HG02840 (cell line): ENCODE data around the gene COX8C.
A peak's percentile ranks its signal among the peaks of the same experiment; 100 is the strongest.

Experiments used
- ATAC-seq: cut with Tn5 transposase; IDR thresholded peaks from one replicate; pipeline ENCODE4 v1.9.1; 2021; ENCODE audit warnings: mild to moderate bottlenecking, moderate library complexity, moderate number of reproducible peaks; ENCODE audit not compliant: unreplicated experiment, low FRiP score

The COX8C gene

GRCh38 chr14:93319958-93320357 lies 27.0 kb upstream of the COX8C start:
- ATAC-seq: no peak

GRCh38 chr14:93320489-93320888 lies 26.5 kb upstream of the COX8C start:
- ATAC-seq: no peak

DNA sequence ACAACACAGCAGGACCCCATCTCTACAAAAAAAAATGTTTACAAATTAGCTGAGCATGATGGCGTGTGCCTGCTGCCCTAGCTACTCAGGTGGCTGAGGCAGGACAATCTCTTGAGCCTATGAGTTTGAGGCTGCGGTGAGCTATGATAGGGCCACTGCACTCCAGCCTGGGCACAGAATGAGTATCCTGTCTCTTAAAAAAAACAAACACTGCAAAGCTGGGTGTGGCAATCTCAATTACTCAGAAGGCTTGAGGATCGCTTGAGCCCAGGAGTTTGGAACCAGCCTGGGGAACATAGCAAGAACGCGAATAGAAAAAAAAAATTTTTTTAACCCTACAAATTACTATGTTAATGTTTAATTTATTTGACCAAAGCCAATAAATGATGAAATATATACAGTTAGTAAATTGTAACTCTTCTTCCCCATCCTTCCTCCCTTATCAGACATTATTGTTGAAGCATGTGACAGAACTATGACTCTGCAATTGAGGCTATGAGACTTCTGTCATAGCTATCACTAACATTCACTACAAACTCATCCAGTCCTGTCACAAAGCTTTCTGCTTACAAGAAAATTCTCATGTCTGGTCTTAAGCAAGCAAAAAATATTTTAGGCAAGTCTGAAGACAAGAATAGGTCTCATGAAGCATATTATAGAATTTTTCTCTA lies 23.9 kb upstream of the COX8C start:
- no peak for ATAC-seq

GRCh38 chr14:93323600-93324174 lies 23.3 kb upstream of the COX8C start:
- no peak for ATAC-seq

DNA sequence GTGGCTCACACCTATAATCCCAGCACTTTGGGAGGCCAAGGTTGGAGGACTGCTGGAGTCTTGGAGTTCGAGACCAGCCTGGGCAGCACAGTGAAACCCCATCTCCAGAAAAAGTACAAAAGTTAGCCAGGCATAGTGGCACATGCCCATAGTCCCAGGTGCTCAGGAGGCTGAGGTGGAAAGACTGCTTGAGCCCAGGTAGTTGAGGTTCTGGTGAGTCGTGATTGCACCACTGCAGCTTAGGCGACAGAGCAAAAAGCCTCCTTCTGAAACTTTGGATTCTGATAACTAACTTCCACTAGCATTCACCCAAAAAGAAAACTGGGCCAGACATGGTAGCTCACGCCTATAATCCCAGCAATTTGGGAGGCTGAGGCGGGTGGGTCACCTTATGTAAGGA lies 20.8 kb upstream of the COX8C start:
- no peak for ATAC-seq

- ATAC-seq: no peak
Measured at GRCh38 chr14:93328546-93328945, 18.4 kb upstream of the COX8C start.

GRCh38 chr14:93329965-93330608 lies 16.9 kb upstream of the COX8C start:
- no peak for ATAC-seq

DNA sequence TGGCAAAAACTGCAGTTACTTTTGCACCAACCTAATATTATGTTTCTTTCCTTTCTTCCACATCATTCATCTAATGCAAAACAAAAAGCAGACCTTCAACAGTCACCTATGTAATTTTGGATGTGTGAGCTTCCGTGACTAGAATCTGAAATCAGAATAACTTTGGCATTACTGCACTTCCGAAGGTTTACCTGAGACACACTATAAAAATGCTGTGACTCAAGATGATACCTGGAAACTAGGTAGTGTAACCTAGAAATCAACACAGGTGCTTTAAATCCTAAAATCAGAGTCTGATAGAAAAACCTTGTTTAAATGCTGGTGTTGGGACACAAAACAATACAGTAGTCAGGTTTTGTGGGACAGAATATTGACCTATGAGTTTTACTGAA lies 16.4 kb upstream of the COX8C start:
- ATAC-seq: no peak

DNA sequence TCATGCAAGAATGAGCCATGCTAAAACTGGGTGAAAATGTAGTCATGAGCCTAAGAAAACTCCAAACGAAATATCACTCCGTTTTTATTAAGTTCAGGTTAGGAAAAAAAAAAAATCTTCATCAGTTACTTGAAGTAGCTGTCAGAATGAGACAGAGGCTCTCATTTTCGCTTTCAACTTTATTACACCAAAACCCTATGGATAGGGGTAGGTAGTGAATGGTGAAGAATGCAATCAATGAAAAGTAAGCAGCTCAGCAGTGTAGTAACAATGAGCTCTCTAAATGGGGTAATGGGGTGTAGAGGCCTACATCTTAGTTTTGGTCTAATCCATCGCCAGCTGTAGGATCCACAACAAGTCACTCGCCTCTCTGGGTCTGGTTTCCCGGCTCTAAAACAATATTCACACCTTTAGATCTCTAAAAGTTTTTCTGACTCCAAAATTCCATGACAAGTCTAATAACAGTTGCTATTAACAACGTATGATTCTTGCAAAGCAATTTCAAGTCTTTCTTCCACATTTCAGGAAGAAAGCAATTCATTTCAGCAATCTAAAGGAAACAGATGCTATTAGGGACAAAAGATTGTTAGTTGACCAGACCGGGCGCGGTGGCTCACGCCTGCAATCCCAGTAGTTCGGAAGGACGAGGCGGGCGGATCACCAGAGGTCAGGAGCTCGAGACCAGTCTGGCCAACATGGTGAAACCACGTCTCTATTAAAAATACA lies 15.8 kb upstream of the COX8C start:
- ATAC-seq: no peak

GRCh38 chr14:93331728-93332396 lies 15.1 kb upstream of the COX8C start:
- ATAC-seq: no peak

DNA sequence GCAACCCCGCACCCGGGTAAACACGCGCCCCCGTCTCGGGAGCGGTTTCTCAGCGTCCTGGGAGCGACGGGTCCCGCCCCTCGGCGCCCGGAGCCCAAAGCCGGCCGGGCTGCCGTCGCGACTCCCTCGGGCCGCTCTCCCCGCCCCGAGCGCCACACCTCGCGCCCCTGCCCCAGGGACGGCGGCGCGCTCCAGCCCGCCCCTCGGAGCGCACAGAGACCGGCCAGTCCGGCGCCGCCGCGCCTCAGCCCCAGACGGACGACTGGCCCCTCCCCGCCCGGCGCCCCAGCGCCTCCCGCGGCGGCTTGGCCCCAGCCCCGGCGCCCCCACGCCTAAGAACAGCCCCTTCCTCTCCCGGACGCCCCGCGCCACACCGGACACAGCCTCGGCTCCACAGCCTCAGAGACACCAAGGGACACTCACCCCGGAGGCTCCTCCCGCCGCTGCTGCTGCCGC lies 14.6 kb upstream of the COX8C start:
- ATAC-seq: peak; percentile 56

- peak; percentile 72 for ATAC-seq
Measured at GRCh38 chr14:93332853-93333630, 13.9 kb upstream of the COX8C start, which contains the start of gene BTBD7. TSS of gene BTBD7 (minus strand) at chr14:93333036. CDS start at chr14:93296051, 36,985 bp downstream.

DNA sequence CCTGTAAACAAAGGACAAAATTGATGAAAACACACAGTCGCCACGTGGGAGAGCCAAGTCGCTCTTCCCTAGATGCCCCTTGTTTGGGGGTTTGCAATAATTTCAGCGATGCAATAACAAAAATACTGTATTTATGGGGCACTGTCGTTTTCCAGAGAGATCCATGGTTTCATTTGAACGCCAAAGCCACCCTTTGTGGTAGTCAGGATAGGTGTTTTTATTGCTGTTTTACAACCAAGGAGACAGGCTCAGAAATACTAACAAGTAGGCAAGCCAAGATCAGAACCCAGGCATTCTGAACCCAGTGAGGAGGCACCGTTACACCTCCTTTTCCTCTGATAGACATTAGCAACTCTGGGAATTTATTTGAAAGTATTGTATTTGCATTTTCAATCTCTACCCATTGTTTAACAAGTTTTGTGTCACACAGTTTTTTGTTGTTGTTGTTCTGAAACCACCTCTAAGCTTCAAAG lies 13.3 kb upstream of the COX8C start:
- ATAC-seq: no peak

- no peak for ATAC-seq
Measured at GRCh38 chr14:93337143-93337753, 9.7 kb upstream of the COX8C start.

- no peak for ATAC-seq
Measured at GRCh38 chr14:93337884-93338283, 9.1 kb upstream of the COX8C start.

DNA sequence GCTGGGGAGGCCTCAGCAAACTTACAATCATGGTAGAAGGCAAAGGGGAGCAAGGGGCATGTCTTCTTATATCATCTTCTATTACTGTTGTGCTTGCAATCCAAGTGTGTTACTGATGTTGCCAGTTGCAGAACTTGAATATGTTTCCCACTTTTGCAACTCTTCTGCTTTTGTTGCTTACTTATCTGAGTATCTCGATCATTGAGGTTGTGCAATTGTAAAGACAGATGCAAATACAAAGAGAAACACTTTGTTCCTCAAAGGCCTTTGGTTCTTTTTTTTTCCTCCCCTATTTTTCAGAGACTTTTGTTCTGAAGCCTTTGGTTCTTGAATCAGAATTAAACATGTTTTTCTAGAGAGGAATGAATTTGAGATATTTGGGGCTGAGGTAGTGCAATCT lies 3.7 kb upstream of the COX8C start:
- ATAC-seq: no peak

DNA sequence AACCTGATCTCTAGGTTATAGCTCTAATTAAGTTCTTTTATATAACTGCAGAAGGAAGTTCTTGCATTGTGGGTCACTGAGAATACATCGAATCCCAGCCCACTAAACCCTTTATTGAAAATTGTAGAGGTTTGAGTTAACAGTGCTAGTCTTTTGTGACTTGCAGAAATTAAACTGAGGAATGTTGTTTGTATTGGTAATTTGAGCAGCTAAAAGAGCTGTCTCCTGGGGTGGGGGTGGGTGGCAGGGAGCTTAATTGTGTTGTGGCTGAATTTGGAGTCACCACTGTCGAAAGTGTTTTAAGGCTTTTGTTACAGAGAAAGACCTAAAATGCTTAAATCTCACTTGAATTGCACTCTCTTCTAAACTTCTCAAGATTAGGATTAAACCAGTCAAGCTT lies 3.2 kb upstream of the COX8C start:
- no peak for ATAC-seq

DNA sequence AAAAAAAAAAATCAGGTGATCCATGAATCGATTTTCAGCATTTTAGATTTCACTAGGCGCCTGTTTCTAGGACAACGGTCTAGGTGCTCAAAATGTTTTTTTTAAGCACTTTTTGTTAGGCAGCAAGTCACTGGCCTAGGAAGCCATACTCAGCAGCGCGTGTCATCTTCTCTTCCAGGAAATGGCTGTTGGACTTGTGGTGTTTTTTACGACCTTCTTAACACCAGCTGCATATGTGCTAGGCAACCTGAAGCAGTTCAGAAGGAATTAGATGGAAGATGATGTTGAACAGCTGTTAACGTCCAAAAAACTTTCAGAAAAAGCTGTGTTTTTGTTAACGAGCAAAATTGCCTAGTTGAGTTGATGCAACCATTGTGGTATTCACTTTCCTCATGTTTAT lies 868 bp downstream of the COX8C start:
- no peak for ATAC-seq

DNA sequence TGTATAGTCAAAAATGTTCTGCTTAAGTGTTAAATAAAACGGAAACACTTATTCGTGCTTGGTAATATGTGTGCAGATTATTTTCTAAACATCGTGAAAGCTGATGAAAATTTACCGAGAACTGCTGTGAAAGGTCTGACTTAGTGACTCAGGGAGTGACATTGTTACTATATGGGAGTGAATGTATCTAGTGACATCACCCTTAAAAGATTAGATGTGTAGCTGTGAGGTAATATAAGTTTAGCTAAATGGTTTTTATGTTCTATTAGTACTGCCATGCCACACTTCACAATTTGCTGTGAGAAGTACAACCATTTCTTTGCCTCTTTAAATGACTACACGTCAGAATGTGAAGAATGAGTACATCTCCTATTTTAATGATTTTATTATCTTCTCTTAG lies 1.3 kb downstream of the COX8C start:
- no peak for ATAC-seq
